ENCODE measurements around the gene SLC13A4.
A peak's percentile ranks its signal among the peaks of the same experiment; 100 is the strongest.
"Not testable (repeated sequence)": the region's sequence is repeated elsewhere in the genome, so short reads cannot be mapped to it uniquely, and the experiment has no call there.

The SLC13A4 gene

GRCh38 chr7:135687466-135687865, 40.5 kb downstream of the SLC13A4 start:
- DNase-seq = no peak

- no peak for DNase-seq
These were observed 42.5 kb downstream of the SLC13A4 start for GRCh38 chr7:135685306-135686084.

GRCh38 chr7:135684699-135685098, 43.3 kb downstream of the SLC13A4 start:
- no peak for DNase-seq

GRCh38 chr7:135684136-135684535, 43.9 kb downstream of the SLC13A4 start:
- DNase-seq = no peak

- no peak for DNase-seq
These were observed 44.4 kb downstream of the SLC13A4 start for GRCh38 chr7:135683609-135684008.

- no peak for DNase-seq
These were observed 45.8 kb downstream of the SLC13A4 start for GRCh38 chr7:135682191-135682590.

GRCh38 chr7:135681762-135682161, 46.2 kb downstream of the SLC13A4 start:
- no peak for DNase-seq

GRCh38 chr7:135678612-135679575, 49.1 kb downstream of the SLC13A4 start:
- DNase-seq = peak; percentile 22

- no peak for DNase-seq
These were observed 54.7 kb downstream of the SLC13A4 start for GRCh38 chr7:135673360-135673706.

- peak; percentile 56 for DNase-seq
These were observed 55.2 kb downstream of the SLC13A4 start for GRCh38 chr7:135672560-135673359.

- DNase-seq = no peak
These were observed 57.8 kb downstream of the SLC13A4 start for GRCh38 chr7:135670179-135670578.

GRCh38 chr7:135669774-135670173, 58.2 kb downstream of the SLC13A4 start:
- no peak for DNase-seq

- not testable (repeated sequence) for DNase-seq
These were observed 59.1 kb downstream of the SLC13A4 start for GRCh38 chr7:135668852-135669395.

GRCh38 chr7:135667626-135668025, 60.4 kb downstream of the SLC13A4 start:
- not testable (repeated sequence) for DNase-seq

GRCh38 chr7:135666846-135667245, 61.1 kb downstream of the SLC13A4 start:
- DNase-seq = no peak

- DNase-seq = no peak
These were observed 61.8 kb downstream of the SLC13A4 start for GRCh38 chr7:135666156-135666555.

GRCh38 chr7:135665042-135665441, 62.9 kb downstream of the SLC13A4 start:
- DNase-seq = no peak

GRCh38 chr7:135664046-135664589, 63.9 kb downstream of the SLC13A4 start:
- no peak for DNase-seq

GRCh38 chr7:135662373-135663114, 65.4 kb downstream of the SLC13A4 start, which contains the start of gene STMP1:
STMP1 (plus strand) TSS chr7:135662514.
- peak; percentile 95 for DNase-seq

GRCh38 chr7:135662123-135662372, 65.9 kb downstream of the SLC13A4 start:
- DNase-seq = no peak

- DNase-seq = peak; percentile 35
These were observed 66.5 kb downstream of the SLC13A4 start for GRCh38 chr7:135661311-135662122.

Measured in NCI-H2107 (cell line).